ENCODE results near the gene PCGF1.

The PCGF1 gene

GRCh38 chr2:74527741-74528140 lies 20.2 kb upstream of the PCGF1 start:
- DNase-seq (ENCODE audit: extremely low spot score) = no peak
- CTCF ChIA-PET = interaction anchor here (1.5 to 9.3 kb wide), 3 partner anchors 10 to 60 kb away, joined by 3 to 76 read pairs (median 21); no protein-coding TSS in a partner anchor
- POLR2A ChIA-PET = no interaction called here
- TF ChIP-seq CTCF (IDR thresholded peaks at IDR 0.05; ENCODE audit: control extremely low read depth, extremely low read depth, low read depth, missing control alignments) = no peak

GRCh38 chr2:74526649-74527230 lies 19.2 kb upstream of the PCGF1 start:
- no peak for DNase-seq (ENCODE audit: extremely low spot score)
- ChIA-PET POLR2A (interaction anchor here (1.1 kb wide), 1 partner anchor 12 kb away, joined by 4 read pairs; no protein-coding TSS in a partner anchor), CTCF (interaction anchor here (0.9 to 9.3 kb wide), 6 partner anchors 11 to 61 kb away, joined by 3 to 76 read pairs (median 3); partner anchors contain the start of genes CCDC142 and TTC31)
- TF ChIP-seq CTCF (IDR thresholded peaks at IDR 0.05; ENCODE audit: control extremely low read depth, extremely low read depth, low read depth, missing control alignments) = no peak

- DNase-seq (ENCODE audit: extremely low spot score) = peak; percentile 67
- no peak for TF ChIP-seq CTCF (IDR thresholded peaks at IDR 0.05; ENCODE audit: control extremely low read depth, extremely low read depth, low read depth, missing control alignments)
- CTCF ChIA-PET = interaction anchor here (0.9 to 9.3 kb wide), 5 partner anchors 17 to 62 kb away, joined by 3 to 76 read pairs (median 3); partner anchors contain the start of genes CCDC142 and TTC31
- POLR2A ChIA-PET = interaction anchor here (0.6 to 1.1 kb wide), 2 partner anchors 13 to 59 kb away, joined by 3 to 4 read pairs; no protein-coding TSS in a partner anchor
Observed at GRCh38 chr2:74525717-74526648, 18.5 kb upstream of the PCGF1 start, which contains the start of gene DQX1. Gene DQX1 (minus strand): TSS chr2:74526231. CDS start chr2:74525729, 502 bp downstream.

- TF ChIP-seq CTCF (IDR thresholded peaks at IDR 0.05; ENCODE audit: control extremely low read depth, extremely low read depth, low read depth, missing control alignments) = no peak
- no peak for DNase-seq (ENCODE audit: extremely low spot score)
- POLR2A ChIA-PET = no interaction called here
- CTCF ChIA-PET = interaction anchor here (1.1 to 1.9 kb wide), 2 partner anchors 13 to 16 kb away, joined by 3 to 8 read pairs; no protein-coding TSS in a partner anchor
Observed at GRCh38 chr2:74524955-74525716, 17.6 kb upstream of the PCGF1 start.

- ChIA-PET CTCF (interaction anchor here (0.7 to 1.1 kb wide), 2 partner anchors 14 to 21 kb away, joined by 3 read pairs; no protein-coding TSS in a partner anchor), POLR2A (interaction anchor here (0.5 kb wide), 1 partner anchor 15 kb away, joined by 5 read pairs; no protein-coding TSS in a partner anchor)
- no peak for TF ChIP-seq CTCF (IDR thresholded peaks at IDR 0.05; ENCODE audit: control extremely low read depth, extremely low read depth, low read depth, missing control alignments)
- no peak for DNase-seq (ENCODE audit: extremely low spot score)
Observed at GRCh38 chr2:74524005-74524404, 16.5 kb upstream of the PCGF1 start.

Measured in GM10248 (cell line).